Osteocyte (in vitro differentiated cells): ENCODE measurements around the gene ARPC5. TPM values are rescaled to one million over a fixed set of nuclear protein-coding genes. Genes with fewer than 3 reads are reported as not detected.

Experiments used
- DNase-seq: peaks from one replicate; pipeline ENCODE4 v3.0.0; 2021; ENCODE audit warnings: mixed read lengths; ENCODE audit not compliant: unreplicated experiment; ENCODE audit errors: extremely low spot score
- H3K27ac Mint-ChIP-seq: one replicate; pipeline ENCODE4 v1.8.0; 2021; ENCODE audit warnings: mild to moderate bottlenecking, mixed read lengths; ENCODE audit not compliant: unreplicated experiment
- H3K27me3 Mint-ChIP-seq: one replicate; pipeline ENCODE4 v1.8.0; 2021; ENCODE audit warnings: mixed read lengths; ENCODE audit not compliant: unreplicated experiment
- H3K36me3 Mint-ChIP-seq: one replicate; pipeline ENCODE4 v1.8.0; 2021; ENCODE audit warnings: mixed read lengths; ENCODE audit not compliant: unreplicated experiment
- H3K4me1 Mint-ChIP-seq: one replicate; pipeline ENCODE4 v1.8.0; 2021; ENCODE audit warnings: mixed read lengths; ENCODE audit not compliant: unreplicated experiment
- H3K4me3 Mint-ChIP-seq: one replicate; pipeline ENCODE4 v1.8.0; 2021; ENCODE audit warnings: mild to moderate bottlenecking, moderate library complexity, mixed read lengths; ENCODE audit not compliant: unreplicated experiment
- H3K9me3 Mint-ChIP-seq: one replicate; pipeline ENCODE4 v1.8.0; 2021; ENCODE audit warnings: mixed read lengths; ENCODE audit not compliant: unreplicated experiment
- total RNA-seq: library from RNA; stranded (reverse); gene quantifications from 2 replicates; pipeline ENCODE4 v1.2.1, GENCODE V29; 2021
- TF ChIP-seq, protein P1 (sequence below): fragments of 200-600 bp; sonication (generic); IDR thresholded peaks from 2 replicates; pipeline ENCODE4 v1.5.0; 2021; ENCODE audit warnings: antibody characterized with exemption, mild to moderate bottlenecking, moderate library complexity

The ARPC5 gene
- total RNA-seq, 1 donor from 2014 or later, result 127 TPM

DNA sequence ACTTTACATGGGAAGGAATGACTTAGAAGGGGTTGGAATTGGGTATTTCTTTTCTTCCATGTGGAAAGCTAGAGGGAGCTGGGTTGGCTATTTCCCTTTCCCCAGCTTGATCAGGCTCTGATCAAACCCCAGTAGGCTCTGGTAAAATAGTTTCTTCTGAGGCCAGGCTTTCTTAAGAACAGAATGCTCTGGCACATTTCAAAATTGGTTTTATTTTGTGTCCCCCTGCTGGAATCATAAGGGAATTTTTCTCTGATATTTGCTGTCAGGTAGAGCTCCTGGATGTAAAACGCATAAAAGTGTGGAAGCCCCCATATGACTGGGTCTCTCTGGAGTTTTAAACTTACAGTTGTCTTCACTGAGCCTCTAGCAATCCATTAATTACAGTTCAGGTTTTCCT, 34.6 kb upstream of the ARPC5 start:
- no peak for DNase-seq
- TF ChIP-seq, protein P1, sequence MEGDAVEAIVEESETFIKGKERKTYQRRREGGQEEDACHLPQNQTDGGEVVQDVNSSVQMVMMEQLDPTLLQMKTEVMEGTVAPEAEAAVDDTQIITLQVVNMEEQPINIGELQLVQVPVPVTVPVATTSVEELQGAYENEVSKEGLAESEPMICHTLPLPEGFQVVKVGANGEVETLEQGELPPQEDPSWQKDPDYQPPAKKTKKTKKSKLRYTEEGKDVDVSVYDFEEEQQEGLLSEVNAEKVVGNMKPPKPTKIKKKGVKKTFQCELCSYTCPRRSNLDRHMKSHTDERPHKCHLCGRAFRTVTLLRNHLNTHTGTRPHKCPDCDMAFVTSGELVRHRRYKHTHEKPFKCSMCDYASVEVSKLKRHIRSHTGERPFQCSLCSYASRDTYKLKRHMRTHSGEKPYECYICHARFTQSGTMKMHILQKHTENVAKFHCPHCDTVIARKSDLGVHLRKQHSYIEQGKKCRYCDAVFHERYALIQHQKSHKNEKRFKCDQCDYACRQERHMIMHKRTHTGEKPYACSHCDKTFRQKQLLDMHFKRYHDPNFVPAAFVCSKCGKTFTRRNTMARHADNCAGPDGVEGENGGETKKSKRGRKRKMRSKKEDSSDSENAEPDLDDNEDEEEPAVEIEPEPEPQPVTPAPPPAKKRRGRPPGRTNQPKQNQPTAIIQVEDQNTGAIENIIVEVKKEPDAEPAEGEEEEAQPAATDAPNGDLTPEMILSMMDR, result no peak
- no peak overlapping the region for H3K27ac Mint-ChIP-seq
- peaks cover 9% of the 10 kb centered on the region for H3K4me1 Mint-ChIP-seq
- H3K27me3 Mint-ChIP-seq, result no peaks in the 10 kb centered on the region
- H3K9me3 Mint-ChIP-seq, result peaks cover 10% of the 10 kb centered on the region
- H3K4me3 Mint-ChIP-seq, result no peak overlapping the region
- H3K36me3 Mint-ChIP-seq, result peaks cover 3% of the 10 kb centered on the region

DNA sequence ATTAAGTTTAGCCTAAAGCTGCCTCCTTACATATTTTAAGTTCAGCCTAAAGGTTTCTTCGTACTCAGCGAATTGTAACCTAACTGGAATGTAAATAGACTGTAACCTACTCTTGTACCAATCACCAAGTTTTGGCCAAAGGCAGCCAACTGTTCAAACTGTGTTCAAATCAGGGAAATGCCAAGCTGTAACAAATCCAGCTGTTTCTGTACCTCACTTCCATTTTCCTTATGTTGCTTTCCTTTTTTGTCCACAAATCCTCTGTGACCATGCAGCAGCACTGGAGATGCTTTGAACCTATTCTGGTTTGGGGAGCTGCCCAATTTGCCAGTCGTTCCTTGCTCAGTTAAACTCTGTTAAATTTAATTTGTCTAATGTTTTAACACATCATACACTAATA, 20.8 kb upstream of the ARPC5 start:
- H3K4me1 Mint-ChIP-seq, result peaks cover 13% of the 10 kb centered on the region
- no peak overlapping the region for H3K4me3 Mint-ChIP-seq
- H3K27ac Mint-ChIP-seq, result no peak overlapping the region
- no peaks in the 10 kb centered on the region for H3K9me3 Mint-ChIP-seq
- DNase-seq, result no peak
- no peaks in the 10 kb centered on the region for H3K27me3 Mint-ChIP-seq
- TF ChIP-seq, protein P1, result no peak
- H3K36me3 Mint-ChIP-seq, result no peaks in the 10 kb centered on the region

DNA sequence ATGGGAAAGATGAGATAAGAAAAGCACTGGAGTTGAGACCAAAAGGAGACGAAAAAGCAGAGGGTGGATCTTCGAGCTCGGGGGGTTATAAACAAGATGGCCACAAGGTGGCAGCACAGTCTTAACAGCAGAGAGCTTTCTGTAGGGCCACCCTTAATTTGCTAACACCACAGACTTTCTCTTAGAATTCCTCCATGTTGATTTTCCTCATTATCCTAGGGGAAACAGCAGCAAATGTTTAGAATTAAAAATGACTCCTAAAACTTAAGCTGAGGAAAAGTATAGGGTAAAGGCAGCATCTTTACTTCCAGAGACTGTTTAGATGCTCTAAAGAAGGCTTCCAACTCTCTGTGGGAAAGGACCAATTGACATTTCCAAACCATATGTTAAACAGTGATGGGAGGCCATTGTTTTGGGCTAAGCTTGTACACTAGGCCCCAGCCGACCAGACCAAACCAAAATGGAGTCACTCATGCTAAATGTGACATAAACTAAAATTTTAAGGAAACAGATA, 20.0 kb upstream of the ARPC5 start:
- peak; percentile 90 for DNase-seq
- Mint-ChIP-seq H3K27ac (no peak overlapping the region), H3K36me3 (no peaks in the 10 kb centered on the region), H3K4me1 (peaks cover 13% of the 10 kb centered on the region), H3K4me3 (no peak overlapping the region), H3K27me3 (no peaks in the 10 kb centered on the region), H3K9me3 (no peaks in the 10 kb centered on the region)
- TF ChIP-seq, protein P1, result peak; percentile 93

DNA sequence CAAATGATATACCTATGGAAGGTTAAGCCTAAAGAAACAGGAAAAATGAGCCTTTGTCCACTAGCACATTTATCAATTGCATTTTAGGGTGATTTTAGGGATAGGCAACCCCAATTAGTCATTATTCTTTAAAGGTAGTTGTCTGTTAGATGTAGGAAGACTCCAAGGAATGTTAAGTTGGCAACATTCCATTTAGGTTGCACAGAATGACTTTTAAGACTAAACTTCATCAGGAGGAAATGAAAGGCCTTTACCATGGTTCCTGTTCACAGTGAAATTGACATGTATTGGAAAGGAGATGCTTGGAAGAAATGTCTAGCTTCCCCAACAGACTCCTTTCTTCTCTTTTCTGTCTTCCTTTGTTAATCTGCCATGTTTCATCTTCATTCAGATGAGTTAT, 19.1 kb upstream of the ARPC5 start:
- Mint-ChIP-seq H3K36me3 (no peaks in the 10 kb centered on the region), H3K4me1 (peaks cover 13% of the 10 kb centered on the region), H3K4me3 (no peak overlapping the region), H3K27ac (no peak overlapping the region), H3K9me3 (no peaks in the 10 kb centered on the region), H3K27me3 (no peaks in the 10 kb centered on the region)
- TF ChIP-seq, protein P1, result no peak
- DNase-seq, result no peak

DNA sequence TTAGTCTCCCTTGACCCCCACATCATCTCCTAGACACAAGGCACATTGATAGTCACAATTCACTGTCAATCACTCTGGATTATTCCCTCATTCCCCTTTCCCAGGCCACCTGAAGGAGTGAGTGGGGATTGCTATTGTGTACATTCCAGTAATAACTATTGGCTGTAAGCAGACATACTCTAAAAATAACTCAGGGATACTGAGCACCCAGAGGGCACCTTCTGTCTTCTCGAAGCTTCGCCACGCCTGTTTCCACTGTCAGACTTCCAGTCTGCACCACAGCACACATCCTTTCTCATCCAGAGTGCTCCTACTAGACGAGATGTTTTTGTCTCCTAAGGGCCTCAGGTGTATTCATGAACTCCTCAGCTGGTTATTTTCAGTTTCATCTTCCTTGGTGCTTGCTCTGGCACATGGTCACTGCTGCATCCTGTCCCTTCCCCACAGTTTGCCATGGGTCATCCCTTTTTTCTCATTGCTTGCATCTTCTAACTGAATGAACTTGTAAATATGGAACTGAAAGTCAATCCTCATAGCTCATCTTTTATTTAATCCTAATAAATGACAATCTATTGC, 18.4 kb upstream of the ARPC5 start:
- Mint-ChIP-seq H3K27me3 (no peaks in the 10 kb centered on the region), H3K9me3 (no peaks in the 10 kb centered on the region), H3K4me3 (no peak overlapping the region), H3K4me1 (peaks cover 13% of the 10 kb centered on the region), H3K27ac (no peak overlapping the region), H3K36me3 (no peaks in the 10 kb centered on the region)
- TF ChIP-seq, protein P1, result no peak
- no peak for DNase-seq
